ENCODE measurements around the gene SIAH3.
A peak's percentile ranks its signal among the peaks of the same experiment; 100 is the strongest.

SIAH3 gene

GRCh38 chr13:45834411-45834994 lies 17.1 kb downstream of the SIAH3 start:
- DNase-seq (ENCODE audit: low read depth), result no peak
- Histone ChIP-seq H3K36me3 (ENCODE audit: control insufficient read depth, insufficient read depth, low read length, severe bottlenecking) (no peaks in the 10 kb centered on the region), H3K9me3 (ENCODE audit: control insufficient read depth, low read length) (no peaks in the 10 kb centered on the region), H3K4me1 (ENCODE audit: control insufficient read depth, insufficient read depth, low read length) (peaks cover 15% of the 10 kb centered on the region), H3K27me3 (replicated peaks; ENCODE audit: control insufficient read depth, insufficient read depth, low read length) (peaks cover 33% of the 10 kb centered on the region), H3K4me3 (ENCODE audit: low read length) (peak overlapping the region; percentile 9), H3K9ac (ENCODE audit: low read length) (no peak overlapping the region)

GRCh38 chr13:45833663-45834375 lies 17.7 kb downstream of the SIAH3 start:
- peaks cover 15% of the 10 kb centered on the region for H3K4me1 ChIP-seq (ENCODE audit: control insufficient read depth, insufficient read depth, low read length)
- no peaks in the 10 kb centered on the region for H3K36me3 ChIP-seq (ENCODE audit: control insufficient read depth, insufficient read depth, low read length, severe bottlenecking)
- peak overlapping the region; percentile 9 for H3K4me3 ChIP-seq (ENCODE audit: low read length)
- H3K9me3 ChIP-seq (ENCODE audit: control insufficient read depth, low read length), result no peaks in the 10 kb centered on the region
- H3K9ac ChIP-seq (ENCODE audit: low read length), result no peak overlapping the region
- peak; percentile 51 for DNase-seq (ENCODE audit: low read depth)
- peaks cover 28% of the 10 kb centered on the region for H3K27me3 ChIP-seq (replicated peaks; ENCODE audit: control insufficient read depth, insufficient read depth, low read length)

- Histone ChIP-seq H3K27me3 (replicated peaks; ENCODE audit: control insufficient read depth, insufficient read depth, low read length) (peaks cover 28% of the 10 kb centered on the region), H3K36me3 (ENCODE audit: control insufficient read depth, insufficient read depth, low read length, severe bottlenecking) (no peaks in the 10 kb centered on the region), H3K9me3 (ENCODE audit: control insufficient read depth, low read length) (no peaks in the 10 kb centered on the region), H3K4me1 (ENCODE audit: control insufficient read depth, insufficient read depth, low read length) (peaks cover 15% of the 10 kb centered on the region), H3K4me3 (ENCODE audit: low read length) (no peak overlapping the region), H3K9ac (ENCODE audit: low read length) (no peak overlapping the region)
- no peak for DNase-seq (ENCODE audit: low read depth)
Observed at GRCh38 chr13:45833242-45833641, 18.3 kb downstream of the SIAH3 start.

- Histone ChIP-seq H3K27me3 (replicated peaks; ENCODE audit: control insufficient read depth, insufficient read depth, low read length) (peaks cover 33% of the 10 kb centered on the region), H3K4me1 (ENCODE audit: control insufficient read depth, insufficient read depth, low read length) (peaks cover 15% of the 10 kb centered on the region), H3K9me3 (ENCODE audit: control insufficient read depth, low read length) (no peaks in the 10 kb centered on the region), H3K36me3 (ENCODE audit: control insufficient read depth, insufficient read depth, low read length, severe bottlenecking) (no peaks in the 10 kb centered on the region), H3K4me3 (ENCODE audit: low read length) (no peak overlapping the region), H3K9ac (ENCODE audit: low read length) (no peak overlapping the region)
- DNase-seq (ENCODE audit: low read depth), result no peak
Observed at GRCh38 chr13:45831851-45832250, 19.7 kb downstream of the SIAH3 start.

GRCh38 chr13:45830121-45830520 lies 21.4 kb downstream of the SIAH3 start:
- H3K4me1 ChIP-seq (ENCODE audit: control insufficient read depth, insufficient read depth, low read length), result peaks cover 15% of the 10 kb centered on the region
- no peaks in the 10 kb centered on the region for H3K9me3 ChIP-seq (ENCODE audit: control insufficient read depth, low read length)
- peaks cover 36% of the 10 kb centered on the region for H3K27me3 ChIP-seq (replicated peaks; ENCODE audit: control insufficient read depth, insufficient read depth, low read length)
- no peak for DNase-seq (ENCODE audit: low read depth)
- no peaks in the 10 kb centered on the region for H3K36me3 ChIP-seq (ENCODE audit: control insufficient read depth, insufficient read depth, low read length, severe bottlenecking)
- no peak overlapping the region for H3K4me3 ChIP-seq (ENCODE audit: low read length)
- H3K9ac ChIP-seq (ENCODE audit: low read length), result no peak overlapping the region

GRCh38 chr13:45828256-45828968 lies 23.1 kb downstream of the SIAH3 start:
- Histone ChIP-seq H3K9ac (ENCODE audit: low read length) (no peak overlapping the region), H3K36me3 (ENCODE audit: control insufficient read depth, insufficient read depth, low read length, severe bottlenecking) (no peaks in the 10 kb centered on the region), H3K27me3 (replicated peaks; ENCODE audit: control insufficient read depth, insufficient read depth, low read length) (peaks cover 38% of the 10 kb centered on the region), H3K4me1 (ENCODE audit: control insufficient read depth, insufficient read depth, low read length) (peaks cover 2% of the 10 kb centered on the region), H3K9me3 (ENCODE audit: control insufficient read depth, low read length) (no peaks in the 10 kb centered on the region), H3K4me3 (ENCODE audit: low read length) (no peak overlapping the region)
- no peak for DNase-seq (ENCODE audit: low read depth)

GRCh38 chr13:45827318-45827717 lies 24.2 kb downstream of the SIAH3 start:
- no peaks in the 10 kb centered on the region for H3K9me3 ChIP-seq (ENCODE audit: control insufficient read depth, low read length)
- H3K4me1 ChIP-seq (ENCODE audit: control insufficient read depth, insufficient read depth, low read length), result no peaks in the 10 kb centered on the region
- no peaks in the 10 kb centered on the region for H3K36me3 ChIP-seq (ENCODE audit: control insufficient read depth, insufficient read depth, low read length, severe bottlenecking)
- no peak overlapping the region for H3K4me3 ChIP-seq (ENCODE audit: low read length)
- no peak for DNase-seq (ENCODE audit: low read depth)
- peaks cover 38% of the 10 kb centered on the region for H3K27me3 ChIP-seq (replicated peaks; ENCODE audit: control insufficient read depth, insufficient read depth, low read length)
- no peak overlapping the region for H3K9ac ChIP-seq (ENCODE audit: low read length)

- Histone ChIP-seq H3K9ac (ENCODE audit: low read length) (no peak overlapping the region), H3K27me3 (replicated peaks; ENCODE audit: control insufficient read depth, insufficient read depth, low read length) (peaks cover 34% of the 10 kb centered on the region), H3K36me3 (ENCODE audit: control insufficient read depth, insufficient read depth, low read length, severe bottlenecking) (no peaks in the 10 kb centered on the region), H3K4me1 (ENCODE audit: control insufficient read depth, insufficient read depth, low read length) (no peaks in the 10 kb centered on the region), H3K4me3 (ENCODE audit: low read length) (no peak overlapping the region), H3K9me3 (ENCODE audit: control insufficient read depth, low read length) (no peaks in the 10 kb centered on the region)
- DNase-seq (ENCODE audit: low read depth), result no peak
Observed at GRCh38 chr13:45826731-45827130, 24.8 kb downstream of the SIAH3 start.

GRCh38 chr13:45825387-45825650 lies 26.2 kb downstream of the SIAH3 start:
- Histone ChIP-seq H3K4me3 (ENCODE audit: low read length) (no peak overlapping the region), H3K4me1 (ENCODE audit: control insufficient read depth, insufficient read depth, low read length) (no peaks in the 10 kb centered on the region), H3K9ac (ENCODE audit: low read length) (no peak overlapping the region), H3K36me3 (ENCODE audit: control insufficient read depth, insufficient read depth, low read length, severe bottlenecking) (no peaks in the 10 kb centered on the region), H3K9me3 (ENCODE audit: control insufficient read depth, low read length) (no peaks in the 10 kb centered on the region), H3K27me3 (replicated peaks; ENCODE audit: control insufficient read depth, insufficient read depth, low read length) (peaks cover 28% of the 10 kb centered on the region)
- no peak for DNase-seq (ENCODE audit: low read depth)

GRCh38 chr13:45823583-45823982 lies 28.0 kb downstream of the SIAH3 start:
- Histone ChIP-seq H3K9me3 (ENCODE audit: control insufficient read depth, low read length) (peaks cover 4% of the 10 kb centered on the region), H3K36me3 (ENCODE audit: control insufficient read depth, insufficient read depth, low read length, severe bottlenecking) (no peaks in the 10 kb centered on the region), H3K9ac (ENCODE audit: low read length) (no peak overlapping the region), H3K27me3 (replicated peaks; ENCODE audit: control insufficient read depth, insufficient read depth, low read length) (peaks cover 32% of the 10 kb centered on the region), H3K4me3 (ENCODE audit: low read length) (no peak overlapping the region), H3K4me1 (ENCODE audit: control insufficient read depth, insufficient read depth, low read length) (no peaks in the 10 kb centered on the region)
- DNase-seq (ENCODE audit: low read depth), result no peak

- Histone ChIP-seq H3K4me1 (ENCODE audit: control insufficient read depth, insufficient read depth, low read length) (no peaks in the 10 kb centered on the region), H3K27me3 (replicated peaks; ENCODE audit: control insufficient read depth, insufficient read depth, low read length) (peaks cover 24% of the 10 kb centered on the region)
- DNase-seq (ENCODE audit: low read depth), result no peak
Observed at GRCh38 chr13:45821811-45822210, 29.7 kb downstream of the SIAH3 start.

More at GRCh38 chr13:45821811-45822210, 29.7 kb downstream of the SIAH3 start:
- H3K9me3 ChIP-seq (ENCODE audit: control insufficient read depth, low read length), result peaks cover 11% of the 10 kb centered on the region
- H3K4me3 ChIP-seq (ENCODE audit: low read length), result no peak overlapping the region
- no peak overlapping the region for H3K9ac ChIP-seq (ENCODE audit: low read length)
- no peaks in the 10 kb centered on the region for H3K36me3 ChIP-seq (ENCODE audit: control insufficient read depth, insufficient read depth, low read length, severe bottlenecking)

All from adipocyte (in vitro differentiated cells).